MM.1S (cell line): ENCODE results near the gene NMRK1.

ENCODE experiments used
- DNase-seq: peaks from one replicate; pipeline ENCODE4 v3.0.0-alpha.2; 2015
- H2AFZ ChIP-seq: fragments of 300-600 bp; sonication (generic); 2 replicates; pipeline ENCODE4 v1.6.0; 2016; ENCODE audit warnings: antibody characterized with exemption, low read length
- H3F3A ChIP-seq: fragments of 300-600 bp; sonication (generic); 2 replicates; pipeline ENCODE4 v1.6.1; 2016; ENCODE audit warnings: mild to moderate bottlenecking, antibody characterized with exemption, low read length, moderate library complexity, mixed read lengths; ENCODE audit not compliant: insufficient read depth
- H3K27ac ChIP-seq: fragments of 300-600 bp; sonication (generic); 2 replicates; pipeline ENCODE4 v1.5.1; 2016; ENCODE audit warnings: mild to moderate bottlenecking, low read length
- H3K27me3 ChIP-seq: fragments of 300-600 bp; sonication (generic); replicated peaks from 2 replicates; pipeline ENCODE4 v1.6.0; 2016; ENCODE audit warnings: low read length; ENCODE audit not compliant: insufficient read depth
- H3K36me3 ChIP-seq: fragments of 300-600 bp; sonication (generic); replicated peaks from 2 replicates; pipeline ENCODE4 v1.6.1; 2016; ENCODE audit warnings: mild to moderate bottlenecking, low read length, mixed read lengths; ENCODE audit not compliant: insufficient read depth
- H3K4me1 ChIP-seq: fragments of 300-600 bp; sonication (generic); 2 replicates; pipeline ENCODE4 v1.6.1; 2016; ENCODE audit warnings: low read length, mixed read lengths
- H3K4me2 ChIP-seq: fragments of 300-600 bp; sonication (generic); 2 replicates; pipeline ENCODE4 v1.6.0; 2016; ENCODE audit warnings: low read depth, low read length
- H3K4me3 ChIP-seq: fragments of 300-600 bp; sonication (generic); 2 replicates; pipeline ENCODE4 v1.5.1; 2016; ENCODE audit warnings: low read length, mixed read lengths
- H3K79me2 ChIP-seq: fragments of 300-600 bp; sonication (generic); 2 replicates; pipeline ENCODE4 v1.6.1; 2016; ENCODE audit warnings: mixed run types, low read length, mixed read lengths
- H3K9ac ChIP-seq: fragments of 300-600 bp; sonication (generic); 2 replicates; pipeline ENCODE4 v1.6.1; 2016; ENCODE audit warnings: low read length, mixed read lengths
- H3K9me2 ChIP-seq: fragments of 300-600 bp; sonication (generic); replicated peaks from 2 replicates; pipeline ENCODE4 v1.6.1; 2016; ENCODE audit warnings: mild to moderate bottlenecking, low read length, mixed read lengths; ENCODE audit not compliant: insufficient read depth
- H3K9me3 ChIP-seq: fragments of 300-600 bp; sonication (generic); replicated peaks from 2 replicates; pipeline ENCODE4 v1.6.1; 2016; ENCODE audit warnings: mild to moderate bottlenecking, low read length, mixed read lengths; ENCODE audit not compliant: insufficient read depth
- H4K20me1 ChIP-seq: fragments of 300-600 bp; sonication (generic); 2 replicates; pipeline ENCODE4 v1.6.1; 2016; ENCODE audit warnings: mild to moderate bottlenecking, low read length, moderate library complexity, mixed read lengths; ENCODE audit not compliant: insufficient read depth
- EZH2 ChIP-seq: fragments of 300-600 bp; sonication (generic); optimal IDR thresholded peaks from 2 replicates; pipeline ENCODE3; 2017; ENCODE audit warnings: low read depth, mild to moderate bottlenecking, antibody characterized with exemption, low read length, mixed read lengths
- EZH2phosphoT487 ChIP-seq: fragments of 300-600 bp; sonication (generic); IDR thresholded peaks from 2 replicates; pipeline ENCODE4 v1.6.1; 2018; ENCODE audit warnings: antibody characterized with exemption, low read length
- TF ChIP-seq, protein P1 (sequence below): fragments of 300-600 bp; sonication (generic); IDR thresholded peaks from 2 replicates; pipeline ENCODE4 v1.5.1; 2016; ENCODE audit warnings: antibody characterized with exemption, low read length, mixed read lengths

NMRK1 gene

DNA sequence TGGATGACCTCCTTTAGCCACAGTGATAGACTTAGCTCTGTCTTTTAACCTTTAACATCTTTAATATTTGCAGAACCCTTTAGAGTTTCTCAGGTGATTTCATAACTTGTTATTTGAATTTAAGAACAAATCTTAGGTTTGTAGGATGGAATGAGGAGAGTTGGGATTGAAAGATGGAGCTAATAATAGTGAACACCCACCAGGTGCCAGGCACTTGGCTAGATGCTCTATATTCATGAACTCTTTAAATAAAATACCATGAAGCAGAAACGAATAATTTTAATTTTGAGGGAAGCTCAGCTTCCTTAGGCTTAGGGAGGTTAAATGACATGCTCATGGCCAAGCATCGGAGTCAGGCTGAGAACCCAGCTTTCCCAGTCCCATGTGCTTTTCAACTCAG is 40.4 kb downstream of the NMRK1 start:
- H3K4me2 ChIP-seq, result no peak overlapping the region
- no peaks in the 10 kb centered on the region for H4K20me1 ChIP-seq
- H3K9me2 ChIP-seq, result no peaks in the 10 kb centered on the region
- no peak overlapping the region for H2AFZ ChIP-seq
- DNase-seq, result no peak
- no peaks in the 10 kb centered on the region for H3K9me3 ChIP-seq
- no peak overlapping the region for H3K9ac ChIP-seq
- H3K4me1 ChIP-seq, result no peaks in the 10 kb centered on the region
- no peaks in the 10 kb centered on the region for H3F3A ChIP-seq
- H3K79me2 ChIP-seq, result no peaks in the 10 kb centered on the region
- TF ChIP-seq EZH2phosphoT487 (no peak), EZH2 (no peak)
- TF ChIP-seq, protein P1, sequence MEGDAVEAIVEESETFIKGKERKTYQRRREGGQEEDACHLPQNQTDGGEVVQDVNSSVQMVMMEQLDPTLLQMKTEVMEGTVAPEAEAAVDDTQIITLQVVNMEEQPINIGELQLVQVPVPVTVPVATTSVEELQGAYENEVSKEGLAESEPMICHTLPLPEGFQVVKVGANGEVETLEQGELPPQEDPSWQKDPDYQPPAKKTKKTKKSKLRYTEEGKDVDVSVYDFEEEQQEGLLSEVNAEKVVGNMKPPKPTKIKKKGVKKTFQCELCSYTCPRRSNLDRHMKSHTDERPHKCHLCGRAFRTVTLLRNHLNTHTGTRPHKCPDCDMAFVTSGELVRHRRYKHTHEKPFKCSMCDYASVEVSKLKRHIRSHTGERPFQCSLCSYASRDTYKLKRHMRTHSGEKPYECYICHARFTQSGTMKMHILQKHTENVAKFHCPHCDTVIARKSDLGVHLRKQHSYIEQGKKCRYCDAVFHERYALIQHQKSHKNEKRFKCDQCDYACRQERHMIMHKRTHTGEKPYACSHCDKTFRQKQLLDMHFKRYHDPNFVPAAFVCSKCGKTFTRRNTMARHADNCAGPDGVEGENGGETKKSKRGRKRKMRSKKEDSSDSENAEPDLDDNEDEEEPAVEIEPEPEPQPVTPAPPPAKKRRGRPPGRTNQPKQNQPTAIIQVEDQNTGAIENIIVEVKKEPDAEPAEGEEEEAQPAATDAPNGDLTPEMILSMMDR, result no peak
- H3K4me3 ChIP-seq, result no peak overlapping the region
- H3K27ac ChIP-seq, result no peak overlapping the region
- H3K36me3 ChIP-seq, result no peaks in the 10 kb centered on the region
- H3K27me3 ChIP-seq, result no peaks in the 10 kb centered on the region

GRCh38 chr9:75046725-75047345 is 41.1 kb downstream of the NMRK1 start:
- no peak overlapping the region for H3K4me3 ChIP-seq
- no peak overlapping the region for H3K27ac ChIP-seq
- H3F3A ChIP-seq, result no peaks in the 10 kb centered on the region

DNA sequence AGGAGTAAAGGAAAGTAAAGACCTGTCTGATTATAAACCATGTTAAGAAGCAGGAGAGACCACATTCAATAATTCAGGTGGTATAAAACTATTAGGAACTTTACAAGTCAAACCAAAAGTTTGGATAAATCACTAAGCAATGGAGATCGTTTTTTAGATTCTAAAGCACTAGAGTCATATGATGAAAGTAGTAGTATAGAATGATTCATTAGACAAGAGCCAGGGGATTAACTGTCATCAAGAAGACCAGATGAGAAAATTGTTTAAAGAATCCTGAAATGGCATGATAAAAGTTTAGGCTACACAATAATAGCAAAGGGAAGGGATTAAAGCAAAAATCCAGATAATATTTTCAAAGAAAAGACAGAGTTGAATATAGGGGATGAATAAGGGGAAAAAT is 46.9 kb downstream of the NMRK1 start:
- H3K4me1 ChIP-seq, result no peaks in the 10 kb centered on the region
- no peak overlapping the region for H3K4me2 ChIP-seq
- no peaks in the 10 kb centered on the region for H3K79me2 ChIP-seq
- H4K20me1 ChIP-seq, result no peaks in the 10 kb centered on the region
- DNase-seq, result no peak
- H2AFZ ChIP-seq, result no peak overlapping the region
- no peak for TF ChIP-seq EZH2phosphoT487
- TF ChIP-seq, protein P1, result no peak
- no peak for TF ChIP-seq EZH2
- no peak overlapping the region for H3K9ac ChIP-seq
- no peaks in the 10 kb centered on the region for H3K27me3 ChIP-seq
- no peaks in the 10 kb centered on the region for H3K9me2 ChIP-seq
- H3K36me3 ChIP-seq, result no peaks in the 10 kb centered on the region
- no peak overlapping the region for H3K4me3 ChIP-seq
- H3F3A ChIP-seq, result no peaks in the 10 kb centered on the region
- no peak overlapping the region for H3K27ac ChIP-seq
- no peaks in the 10 kb centered on the region for H3K9me3 ChIP-seq

More at GRCh38 chr9:75046725-75047345, 41.1 kb downstream of the NMRK1 start:
- no peaks in the 10 kb centered on the region for H3K4me1 ChIP-seq
- no peaks in the 10 kb centered on the region for H3K27me3 ChIP-seq
- no peaks in the 10 kb centered on the region for H3K9me2 ChIP-seq
- no peak for DNase-seq
- no peak overlapping the region for H2AFZ ChIP-seq
- H3K9ac ChIP-seq, result no peak overlapping the region
- no peaks in the 10 kb centered on the region for H4K20me1 ChIP-seq
- no peaks in the 10 kb centered on the region for H3K9me3 ChIP-seq
- H3K36me3 ChIP-seq, result no peaks in the 10 kb centered on the region
- TF ChIP-seq, protein P1, result no peak
- TF ChIP-seq EZH2 (no peak), EZH2phosphoT487 (no peak)
- H3K79me2 ChIP-seq, result no peaks in the 10 kb centered on the region
- H3K4me2 ChIP-seq, result no peak overlapping the region
